IMR-90 (cell line): ENCODE measurements around the gene PALLD. TPM values are rescaled to one million over a fixed set of nuclear protein-coding genes. Genes with fewer than 3 reads are reported as not detected.

ENCODE experiments used
- ATAC-seq: fragments of 200-7000 bp; cut with Tn5 transposase; 2 replicates; pipeline ENCODE4 v1.9.1; 2020; ENCODE audit warnings: low read depth, mild to moderate bottlenecking, moderate library complexity
- BruUV-seq: library from RNA; stranded (reverse); fragments of 400-500 nt; replicated peaks from 2 replicates; lab custom pipeline; 2021; lab: Mats Ljungman, UMichigan
- CTCF ChIA-PET: fragments of 300-600 bp; formaldehyde crosslinking; extraction: SDS; loops from one replicate; lab custom pipeline; 2021; ENCODE audit warnings: antibody characterized with exemption; lab: Yijun Ruan, JAX
- POLR2A ChIA-PET: fragments of 300-600 bp; sonication (Branson Sonifier 250); formaldehyde crosslinking; loops from one replicate; lab custom pipeline; 2022; ENCODE audit warnings: antibody characterized with exemption; ENCODE audit not compliant: unreplicated experiment; lab: Charles Lee
- DNase-seq: peaks from one replicate; pipeline ENCODE4 v3.0.0; 2013
- H2AFZ ChIP-seq: replicated peaks from 2 replicates; pipeline ENCODE3; 2013; ENCODE audit warnings: low read length, mild to moderate bottlenecking; ENCODE audit not compliant: poor library complexity
- H2AK5ac ChIP-seq: 2 replicates; pipeline ENCODE4 v1.6.1; 2013; ENCODE audit warnings: low read depth, low read length, inconsistent platforms
- H2AK9ac ChIP-seq: replicated peaks from 2 replicates; pipeline ENCODE3; 2013; ENCODE audit warnings: mild to moderate bottlenecking, low read depth, low read length, moderate library complexity; ENCODE audit not compliant: poor library complexity
- H2BK120ac ChIP-seq: 2 replicates; pipeline ENCODE4 v1.6.1; 2013; ENCODE audit warnings: low read depth, low read length, inconsistent platforms
- H2BK15ac ChIP-seq: 3 replicates; pipeline ENCODE4 v1.6.1; 2013; ENCODE audit warnings: low read depth, low read length, inconsistent platforms
- H2BK20ac ChIP-seq: 2 replicates; pipeline ENCODE4 v1.6.1; 2013; ENCODE audit warnings: low read depth, mild to moderate bottlenecking, inconsistent platforms, low read length, moderate library complexity
- H2BK5ac ChIP-seq: 2 replicates; pipeline ENCODE4 v1.6.1; 2013; ENCODE audit warnings: mild to moderate bottlenecking, low read depth, low read length, inconsistent platforms; ENCODE audit not compliant: poor library complexity, severe bottlenecking
- H3K14ac ChIP-seq: replicated peaks from 2 replicates; pipeline ENCODE4 v1.6.1; 2013; ENCODE audit warnings: low read depth, low read length, inconsistent platforms
- H3K18ac ChIP-seq: 2 replicates; pipeline ENCODE4 v1.6.1; 2013; ENCODE audit warnings: low read depth, low read length, control low read depth
- H3K23ac ChIP-seq: 2 replicates; pipeline ENCODE4 v1.6.1; 2013; ENCODE audit warnings: low read depth, low read length, inconsistent platforms
- H3K27ac ChIP-seq: 2 replicates; pipeline ENCODE4 v1.5.1; 2013; ENCODE audit warnings: mild to moderate bottlenecking, control low read depth, low read length; ENCODE audit not compliant: insufficient read depth
- H3K27me3 ChIP-seq: 2 replicates; pipeline ENCODE4 v1.6.1; 2013; ENCODE audit warnings: low read length; ENCODE audit not compliant: control insufficient read depth, insufficient read depth
- H3K36me3 ChIP-seq: 2 replicates; pipeline ENCODE4 v1.6.1; 2013; ENCODE audit warnings: low read length, mixed read lengths; ENCODE audit not compliant: control insufficient read depth, insufficient read depth
- H3K4ac ChIP-seq: 2 replicates; pipeline ENCODE4 v1.6.1; 2013; ENCODE audit warnings: low read depth, low read length, inconsistent platforms
- H3K4me1 ChIP-seq: 2 replicates; pipeline ENCODE4 v1.6.1; 2013; ENCODE audit warnings: low read length, mixed read lengths; ENCODE audit not compliant: control insufficient read depth, insufficient read depth
- H3K4me2 ChIP-seq: 2 replicates; pipeline ENCODE4 v1.6.1; 2013; ENCODE audit warnings: low read depth, mild to moderate bottlenecking, control low read depth, low read length, moderate library complexity
- H3K4me3 ChIP-seq: 2 replicates; pipeline ENCODE4 v1.5.1; 2013; ENCODE audit warnings: low read depth, mild to moderate bottlenecking, control low read depth, low read length, moderate library complexity; ENCODE audit not compliant: insufficient read depth
- H3K56ac ChIP-seq: 2 replicates; pipeline ENCODE4 v1.6.1; 2013; ENCODE audit warnings: low read length, inconsistent platforms; ENCODE audit not compliant: insufficient read depth; ENCODE audit errors: extremely low read depth
- H3K79me1 ChIP-seq, 2 experiments: 2 replicates each; pipeline ENCODE4 v1.6.1; 2013; ENCODE audit warnings: low read length in 2 of 2, inconsistent platforms in 1 of 2, low read depth in 1 of 2
- H3K9ac ChIP-seq: 2 replicates; pipeline ENCODE4 v1.6.1; 2013; ENCODE audit warnings: low read depth, low read length, control low read depth
- H3K9me1 ChIP-seq: 2 replicates; pipeline ENCODE4 v1.6.1; 2013; ENCODE audit warnings: low read length, inconsistent platforms; ENCODE audit not compliant: insufficient read depth
- H3K9me3 ChIP-seq: 2 replicates; pipeline ENCODE4 v1.6.1; 2013; ENCODE audit warnings: low read length; ENCODE audit not compliant: control insufficient read depth, insufficient read depth
- H4K20me1 ChIP-seq: 2 replicates; pipeline ENCODE4 v1.6.1; 2013; ENCODE audit warnings: low read length, inconsistent platforms; ENCODE audit not compliant: insufficient read depth
- H4K5ac ChIP-seq: 2 replicates; pipeline ENCODE4 v1.6.1; 2013; ENCODE audit warnings: mild to moderate bottlenecking, low read depth, low read length, control low read depth
- H4K8ac ChIP-seq, 2 experiments: 2 replicates each; pipeline ENCODE4 v1.6.1; 2013; ENCODE audit warnings: low read depth in 2 of 2, low read length in 2 of 2, control low read depth in 1 of 2, inconsistent platforms in 1 of 2
- H4K91ac ChIP-seq: 2 replicates; pipeline ENCODE4 v1.6.1; 2013; ENCODE audit warnings: low read depth, low read length, inconsistent platforms; ENCODE audit not compliant: insufficient read depth
- CEBPB ChIP-seq: IDR thresholded peaks from 2 replicates; pipeline ENCODE4 v1.6.1; 2012; ENCODE audit warnings: low read depth, low read length, improper control_type of control experiment
- CTCF ChIP-seq: conservative IDR thresholded peaks from 2 replicates; pipeline ENCODE4 v1.5.1; 2012; ENCODE audit warnings: mild to moderate bottlenecking, low read depth, low read length, improper control_type of control experiment
- ELK1 ChIP-seq: fragments of 150-350 bp; IDR thresholded peaks from 2 replicates; pipeline ENCODE4 v1.6.1; 2016; ENCODE audit warnings: low read depth, mild to moderate bottlenecking, low read length, moderate library complexity, borderline replicate concordance
- MAFK ChIP-seq: IDR thresholded peaks from 2 replicates; pipeline ENCODE4 v1.6.1; 2012; ENCODE audit warnings: low read depth, low read length, improper control_type of control experiment
- POLR2A ChIP-seq: IDR thresholded peaks from 2 replicates; pipeline ENCODE4 v1.6.1; 2012; ENCODE audit warnings: mild to moderate bottlenecking, low read depth, low read length
- RAD21 ChIP-seq: IDR thresholded peaks from 2 replicates; pipeline ENCODE4 v1.6.1; 2012; ENCODE audit warnings: low read length, improper control_type of control experiment
- RCOR1 ChIP-seq: IDR thresholded peaks from 2 replicates; pipeline ENCODE4 v1.6.1; 2012; ENCODE audit warnings: mild to moderate bottlenecking, low read length, improper control_type of control experiment; ENCODE audit not compliant: insufficient replicate concordance
- SMC3 ChIP-seq: fragments of 150-350 bp; IDR thresholded peaks from 2 replicates; pipeline ENCODE4 v1.6.1; 2016; ENCODE audit warnings: low read depth, mild to moderate bottlenecking, antibody characterized with exemption, low read length, moderate library complexity
- USF2 ChIP-seq: fragments of 150-350 bp; IDR thresholded peaks from 2 replicates; pipeline ENCODE4 v1.6.1; 2017; ENCODE audit warnings: mild to moderate bottlenecking, antibody characterized with exemption, low read length, low read depth
- WGBS, 2 experiments: methylation state at CpG; one replicate each; pipeline versions ENCODE4 v1.1.5 to v1.1.7; 2013; ENCODE audit warnings: missing lambda C conversion rate in 2 of 2; ENCODE audit not compliant: insufficient read length in 1 of 2; ENCODE audit errors: extremely low coverage in 2 of 2; 5-methylcytosine and 5-hydroxymethylcytosine counted together
- dilution Hi-C: fragments of 300-500 bp; cut with HindIII; formaldehyde crosslinking; loops from one replicate; pipeline ENCODE4 v1.14.3; 2018; ENCODE audit warnings: low sequenced_read_pairs; ENCODE audit not compliant: unreplicated experiment
- in situ Hi-C: fragments of 300-500 bp; cut with MboI; formaldehyde crosslinking; loops from 3 replicates; pipeline ENCODE4 v1.14.3; 2019; ENCODE audit warnings: low sequenced_read_pairs, inconsistent platforms, mixed read lengths
- intact Hi-C: fragments of 100-400 bp; cut with micrococcal nuclease; formaldehyde crosslinking; loops from 2 replicates; pipeline ENCODE4 v1.10.0; 2022
- polyA plus RNA-seq, 3 experiments: library from polyadenylated mRNA; depleted of rRNA; stranded (reverse); fragments of >200 nt; gene quantifications; 2 replicates each; pipeline ENCODE4 v1.2.3, GENCODE V29; 2012; ENCODE audit warnings: low replicate concordance in 1 of 3
- total RNA-seq: library from RNA; depleted of rRNA; stranded (reverse); fragments of >200 nt; gene quantifications from 2 replicates; pipeline ENCODE4 v1.2.3, GENCODE V29; 2012

Gene PALLD
- total and polyA plus RNA-seq, 2 of the 4 experiments (the other 2 are of a cell fraction), result 91.0 to 91.9 TPM

- no TSS peak for BruUV-seq
- Histone ChIP-seq H4K20me1 (no peaks in the 10 kb centered on the region), H2AK9ac (no peak overlapping the region), H3K4me3 (no peak overlapping the region), H3K23ac (peak overlapping the region; percentile 51; the same call in 1 of the 2 replicates), H3K27ac (no peak overlapping the region), H2BK120ac (no peak overlapping the region), H2BK20ac (no peak overlapping the region), H4K8ac (no peak overlapping the region), H3K56ac (no peak overlapping the region), H2AK5ac (no peak overlapping the region), H2AFZ (no peak overlapping the region), H4K5ac (no peak overlapping the region), H3K36me3 (no peaks in the 10 kb centered on the region), H3K4me1 (peaks cover 8% of the 10 kb centered on the region), H4K91ac (no peak overlapping the region), H3K18ac (no peak overlapping the region), H3K9me1 (peaks cover 6% of the 10 kb centered on the region), H3K79me1 (no peaks in the 10 kb centered on the region; a peak in 1 of 4 replicates), H2BK15ac (0 out of 3 replicates have a peak overlapping the region, but pooled peaks have one; percentile 21), H3K27me3 (no peaks in the 10 kb centered on the region), H3K4ac (peak overlapping the region; percentile 19; the same call in 1 of the 2 replicates), H2BK5ac (no peak overlapping the region), H3K9me3 (no peaks in the 10 kb centered on the region), H3K14ac (no peak overlapping the region), H3K9ac (no peak overlapping the region), H3K4me2 (no peak overlapping the region)
- POLR2A ChIA-PET, result interaction anchor here (0.6 kb wide), 1 partner anchor 269 kb away, joined by 4 read pairs; the partner anchor contains the start of gene CBR4
- no peak for TF ChIP-seq CEBPB
- TF ChIP-seq ELK1, result no peak
- no peak for TF ChIP-seq USF2
- TF ChIP-seq SMC3, result no peak
- no peak for TF ChIP-seq POLR2A
- no peak for TF ChIP-seq MAFK
- no peak for TF ChIP-seq RAD21
- TF ChIP-seq CTCF, result no peak
- TF ChIP-seq RCOR1, result no peak
- intact Hi-C loops, result no loop called here
- dilution Hi-C loops, result no loop called here
- no peak for ATAC-seq
- no peak for DNase-seq
- CTCF ChIA-PET, result interaction anchor here (0.6 kb wide), 1 partner anchor 23 kb away, joined by 4 read pairs; no protein-coding TSS in a partner anchor
- 96% methylated on average over 5 of the region's 11 CpGs; no CpG with 5 or more reads in 1 of the 2 experiments for WGBS, 2 experiments
- in situ Hi-C loops, result no loop called here
Measured at GRCh38 chr4:168741281-168742173, 244.7 kb downstream of the PALLD start.
